Globus pallidus (tissue), 1 donor: ENCODE measurements around the gene SPOCD1.

Experiments
- DNase-seq: peaks from one replicate; pipeline ENCODE4 v3.0.0-alpha.2; 2015; ENCODE audit warnings: low spot score

The SPOCD1 gene

DNA sequence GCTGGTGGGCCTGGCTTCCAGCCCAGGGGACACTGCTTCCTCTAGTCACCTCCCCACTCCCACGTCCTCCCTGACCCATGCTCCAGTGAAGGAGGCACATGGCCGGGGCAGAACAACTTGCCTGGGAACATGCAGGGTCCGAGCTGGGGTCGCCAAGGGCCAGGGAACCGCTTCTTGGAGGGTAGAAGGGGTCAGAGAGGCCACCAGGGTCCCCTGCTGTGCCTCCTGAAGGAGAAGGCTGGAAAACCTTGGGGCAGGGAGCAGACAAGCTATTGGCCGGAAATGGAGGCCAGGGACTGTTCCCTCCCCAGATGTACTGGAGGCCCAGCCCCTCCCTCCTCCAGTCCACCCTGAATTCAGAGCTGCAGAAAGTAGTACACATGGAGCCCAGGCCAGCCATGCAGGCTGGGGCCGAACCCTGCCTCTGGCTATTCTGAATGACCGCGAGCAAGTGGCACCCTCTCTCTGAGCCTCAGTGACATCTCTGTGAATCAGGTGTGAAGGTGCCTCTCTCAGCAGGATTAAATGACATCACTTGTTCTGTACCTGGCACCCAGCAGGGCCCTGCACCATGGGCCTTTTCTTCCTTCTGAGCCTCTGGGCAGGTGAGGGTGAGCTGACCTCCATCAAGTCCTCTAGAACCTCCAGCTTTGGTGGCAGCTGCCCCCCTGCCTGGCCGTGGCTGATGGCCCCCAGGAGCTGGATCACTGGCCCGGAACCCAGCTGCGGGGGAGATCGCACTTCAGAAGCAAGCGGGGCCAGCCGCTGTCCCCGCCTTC, 15.7 kb downstream of the SPOCD1 start:
- DNase-seq, result no peak

DNA sequence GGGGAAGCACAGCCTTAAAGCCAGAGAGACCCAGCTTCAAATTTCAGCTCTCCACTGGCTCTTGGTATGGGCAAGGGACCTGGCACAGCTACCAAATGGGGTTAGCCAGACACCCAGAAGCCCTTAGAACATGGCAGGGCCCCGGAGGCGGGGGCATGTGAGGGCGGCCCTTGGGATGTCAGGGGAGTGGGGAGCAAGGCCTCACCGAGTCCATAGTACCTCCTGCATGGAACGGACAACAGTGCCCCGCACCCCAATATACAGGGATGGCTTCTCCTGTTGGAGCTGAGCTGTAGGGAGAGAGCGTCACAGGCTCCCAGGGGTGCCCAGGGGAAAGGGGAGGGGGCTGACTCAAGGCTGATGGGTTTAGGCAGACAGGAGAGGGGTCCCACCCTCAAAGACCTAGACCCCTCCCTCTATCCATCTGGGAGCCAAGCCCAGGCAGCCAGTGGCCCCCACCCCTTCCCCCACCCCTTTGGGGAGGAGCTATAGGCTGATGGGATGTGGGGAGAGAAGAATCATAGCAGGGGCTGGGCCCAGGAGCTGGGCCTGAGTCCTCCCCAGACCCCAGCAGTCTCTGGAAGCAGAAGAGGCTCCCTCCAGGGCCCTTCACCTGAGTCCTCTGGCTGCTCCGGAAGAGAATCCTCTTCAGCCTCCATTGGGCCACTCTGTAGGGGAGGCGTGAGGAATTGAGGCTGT, 16.5 kb downstream of the SPOCD1 start:
- DNase-seq, result no peak

DNA sequence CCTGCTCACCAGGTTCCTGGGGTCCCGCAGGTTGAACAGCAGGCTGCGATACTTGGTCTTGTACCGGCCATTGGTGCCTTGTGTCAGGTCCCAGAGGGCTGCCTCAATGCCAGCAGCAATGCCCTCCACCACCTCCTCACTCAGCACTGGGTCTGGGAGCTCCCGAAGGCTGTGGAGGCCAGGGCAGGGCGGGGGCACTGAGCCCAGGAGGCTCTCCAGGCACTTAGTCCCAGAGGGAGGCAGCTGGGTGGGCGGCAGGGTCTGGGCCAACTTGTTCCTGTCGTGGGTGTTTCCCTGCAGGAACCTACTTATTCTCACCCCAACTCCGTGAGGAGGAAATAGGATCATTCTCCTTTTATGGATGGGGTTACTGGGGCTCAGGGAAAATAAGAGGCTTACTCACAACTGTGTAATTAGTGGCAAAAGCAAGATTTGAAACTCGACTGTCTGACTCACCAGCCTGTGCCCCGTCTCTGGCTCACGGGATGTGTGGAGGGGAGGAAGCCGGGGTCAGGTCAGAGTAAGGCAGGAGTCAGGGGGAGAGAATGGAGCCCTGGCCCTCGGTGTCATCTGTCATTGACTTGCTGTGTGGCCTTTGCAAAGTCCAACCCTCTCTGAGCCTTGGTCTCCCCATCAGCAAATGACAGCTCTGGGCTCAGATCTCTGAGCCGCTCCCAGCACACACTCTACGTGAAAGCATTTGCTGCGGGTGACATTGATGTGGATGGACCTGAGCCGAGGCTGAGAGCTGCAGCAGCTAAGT, 17.2 kb downstream of the SPOCD1 start:
- DNase-seq, result no peak

DNA sequence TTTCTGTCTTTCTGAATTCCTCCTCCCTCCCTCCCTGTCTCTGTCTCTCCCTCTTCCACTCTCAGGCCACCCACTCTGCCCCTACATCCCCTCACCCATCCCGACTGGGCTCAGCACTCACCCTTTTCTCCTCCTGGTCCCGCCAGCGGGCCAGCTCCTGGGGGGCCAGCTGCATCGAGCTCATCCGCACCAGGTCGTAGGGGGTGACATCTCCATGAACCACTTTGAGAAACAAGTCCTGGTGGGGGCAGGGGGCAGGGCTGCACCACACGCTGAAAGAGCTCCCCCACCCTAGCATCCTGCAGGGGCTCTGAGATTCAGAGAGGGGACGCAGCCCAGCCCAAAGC, 17.8 kb downstream of the SPOCD1 start:
- DNase-seq, result no peak

DNA sequence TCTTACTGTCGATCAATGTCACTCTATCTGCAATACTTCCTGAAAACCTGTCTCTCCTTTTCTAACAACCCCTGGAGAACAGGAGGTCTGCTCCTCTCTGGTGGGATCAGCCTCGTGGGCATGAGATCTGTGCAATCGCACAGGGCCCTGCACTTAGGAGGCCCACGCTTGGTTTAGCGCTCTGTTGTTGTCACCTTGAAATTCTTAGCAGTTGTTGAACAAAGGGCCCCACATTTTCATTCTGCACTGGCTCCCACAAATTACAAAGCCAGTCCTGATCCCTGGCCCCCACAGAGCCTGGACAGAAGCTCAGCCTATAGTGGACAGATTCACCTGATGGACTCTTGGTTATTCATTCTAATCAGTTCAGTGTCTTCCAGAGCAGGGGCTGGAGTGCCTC, 18.6 kb downstream of the SPOCD1 start:
- no peak for DNase-seq

DNA sequence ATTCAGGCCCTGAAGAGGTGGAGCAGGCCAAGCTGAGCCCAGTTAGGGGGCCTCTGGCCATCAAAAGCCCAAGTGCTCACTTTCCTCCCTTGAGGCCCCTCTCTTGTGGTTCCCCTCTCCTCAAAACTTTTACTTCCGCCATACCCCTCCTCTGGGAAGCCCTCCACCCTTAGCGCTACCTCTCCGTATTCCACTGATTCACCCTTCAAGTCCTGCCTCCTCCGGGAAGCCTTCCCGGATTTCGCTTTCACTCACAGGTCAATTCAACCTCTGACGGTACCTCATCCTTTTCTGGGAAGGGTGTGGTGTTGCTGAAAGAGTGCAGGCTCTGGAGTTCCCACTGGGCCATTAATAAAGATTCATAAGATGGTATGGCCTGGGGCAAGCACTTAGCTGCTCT, 19.1 kb downstream of the SPOCD1 start:
- no peak for DNase-seq

DNA sequence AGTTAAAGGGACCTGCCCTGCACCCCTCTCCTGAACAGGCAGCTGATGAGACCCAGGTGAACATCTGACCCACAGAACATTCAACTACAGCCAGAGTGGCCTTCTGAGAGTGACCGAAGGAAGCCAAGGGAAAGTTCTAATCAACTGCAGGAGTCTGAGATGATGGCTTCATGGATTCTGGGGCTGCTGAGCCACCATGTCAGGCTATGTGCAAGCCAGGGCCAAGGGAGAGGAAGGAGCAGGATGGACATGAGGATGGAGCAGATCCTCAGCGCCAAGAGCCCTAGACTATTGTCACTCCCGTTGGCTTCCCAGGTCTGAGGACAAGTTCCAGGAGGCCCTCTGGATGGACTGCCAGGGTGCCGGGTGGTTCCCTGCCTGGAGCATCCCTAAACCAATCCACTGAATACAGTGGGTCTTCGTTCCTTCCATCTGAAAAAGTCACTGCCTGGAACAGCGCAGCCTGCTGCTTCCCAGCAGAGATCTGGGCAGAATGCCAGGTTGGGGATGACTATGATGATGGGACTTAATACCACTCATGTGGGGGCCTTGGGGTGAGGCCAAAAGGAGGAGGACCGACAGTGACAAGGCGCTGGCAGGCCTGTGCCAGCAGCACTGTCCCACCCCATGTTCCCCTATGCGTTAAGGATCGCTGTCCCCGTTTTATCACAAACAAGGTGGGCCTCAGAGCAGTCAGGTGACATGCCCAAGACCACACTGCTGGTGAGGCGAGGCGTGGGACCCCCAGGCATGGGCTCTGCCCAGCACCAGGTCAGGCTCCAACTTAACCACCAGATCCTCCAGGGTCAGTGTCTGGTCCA, 19.8 kb downstream of the SPOCD1 start:
- no peak for DNase-seq

DNA sequence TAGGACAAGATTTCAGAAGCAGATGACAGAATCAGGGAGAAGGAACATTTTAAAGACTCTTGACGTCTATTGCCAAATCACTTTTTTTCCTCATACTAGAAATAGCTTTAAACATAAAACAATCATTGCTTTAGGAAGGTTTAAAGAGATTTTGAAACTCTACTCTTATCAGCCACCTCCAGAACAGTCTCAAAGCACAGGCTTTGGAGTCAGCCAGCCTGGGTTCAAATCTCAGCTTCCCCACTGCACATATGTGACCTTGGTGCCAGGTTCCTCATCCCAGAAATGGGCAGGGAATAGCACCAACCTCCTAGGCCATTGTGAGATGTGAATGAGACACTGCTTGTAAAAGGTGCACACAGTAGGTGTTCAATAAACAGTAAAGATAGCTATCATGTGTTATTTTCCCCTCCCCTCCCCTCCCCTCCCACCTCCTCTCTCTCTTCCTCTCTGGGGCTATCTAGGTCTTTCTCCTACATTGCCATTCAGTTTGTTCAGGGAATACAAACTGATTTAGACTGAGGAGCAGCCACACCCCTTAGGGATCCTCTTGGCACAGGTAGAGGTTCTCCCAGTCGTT, 20.6 kb downstream of the SPOCD1 start:
- DNase-seq, result no peak

DNA sequence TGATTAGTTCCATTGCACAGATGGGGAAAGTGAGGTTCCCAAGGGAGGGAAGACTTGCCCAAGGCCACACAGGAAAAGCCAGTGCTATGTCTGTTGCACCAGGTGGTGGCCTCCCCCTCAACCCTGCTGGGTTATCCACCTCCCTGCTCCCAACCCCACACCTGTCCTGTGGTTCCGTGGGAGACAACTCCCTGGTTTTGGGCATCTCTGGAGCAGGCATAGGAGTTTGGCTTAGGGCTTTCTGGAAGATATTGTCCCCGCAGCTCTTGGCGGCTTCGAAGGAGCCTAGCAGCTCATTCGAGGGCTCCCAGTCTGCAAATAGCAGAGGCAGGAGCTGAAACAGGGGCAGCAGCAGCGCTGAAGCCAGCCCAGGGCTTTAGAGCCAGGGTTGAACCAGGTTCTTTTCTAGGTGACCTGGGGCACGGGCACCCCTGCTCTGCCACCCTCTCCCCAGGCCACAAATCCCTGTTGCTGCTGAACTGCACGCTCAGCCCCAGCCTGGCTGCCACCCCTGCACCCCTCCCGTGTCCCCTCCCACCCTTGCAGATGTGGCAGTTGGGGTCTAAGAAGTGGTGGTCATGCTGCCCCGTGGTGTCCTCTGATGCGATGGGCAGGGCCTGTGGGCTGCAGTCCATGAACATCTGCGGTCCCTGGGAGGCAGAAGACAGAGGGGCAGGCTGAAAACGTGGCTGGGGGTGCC, 22.1 kb downstream of the SPOCD1 start:
- DNase-seq, result no peak

DNA sequence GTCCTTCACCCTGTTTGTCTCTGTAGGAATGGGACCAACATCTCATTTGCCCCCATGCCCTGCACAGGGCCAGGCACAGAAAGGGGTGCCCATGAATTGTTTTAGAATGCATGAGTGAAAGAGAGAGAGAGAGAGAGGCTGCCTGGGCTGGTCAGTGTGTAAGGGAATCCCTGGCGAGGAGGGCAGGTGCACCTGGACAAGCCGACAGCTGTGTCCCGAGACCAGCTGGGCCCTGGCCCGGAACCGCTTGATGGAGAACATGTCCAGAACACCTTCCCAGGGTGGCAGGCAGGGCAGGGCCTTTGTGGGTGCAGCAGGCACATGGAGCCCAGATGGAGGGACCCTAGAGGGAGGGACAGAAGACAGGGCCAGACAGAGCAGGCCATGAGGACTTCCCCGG, 22.7 kb downstream of the SPOCD1 start:
- DNase-seq, result no peak

DNA sequence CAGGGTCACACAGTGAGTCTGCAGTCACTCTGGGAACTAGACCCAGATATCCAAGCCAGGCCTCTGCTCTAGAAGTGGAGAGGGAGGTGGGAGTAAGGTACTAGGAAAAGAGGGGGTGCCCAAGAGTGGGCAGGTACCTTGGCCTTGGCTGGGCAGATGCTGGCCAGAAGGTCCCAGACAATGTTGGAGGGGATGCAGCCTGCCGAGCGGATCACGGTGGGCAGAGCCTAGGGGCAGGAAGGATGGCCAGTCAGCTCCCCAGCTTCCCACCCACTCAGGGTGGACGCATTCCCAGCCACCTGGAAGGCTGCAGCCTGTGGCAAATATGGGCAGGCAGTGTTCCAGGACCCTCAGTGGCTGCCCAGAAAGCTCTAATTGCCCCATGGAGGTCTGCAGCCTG, 23.3 kb downstream of the SPOCD1 start:
- no peak for DNase-seq

DNA sequence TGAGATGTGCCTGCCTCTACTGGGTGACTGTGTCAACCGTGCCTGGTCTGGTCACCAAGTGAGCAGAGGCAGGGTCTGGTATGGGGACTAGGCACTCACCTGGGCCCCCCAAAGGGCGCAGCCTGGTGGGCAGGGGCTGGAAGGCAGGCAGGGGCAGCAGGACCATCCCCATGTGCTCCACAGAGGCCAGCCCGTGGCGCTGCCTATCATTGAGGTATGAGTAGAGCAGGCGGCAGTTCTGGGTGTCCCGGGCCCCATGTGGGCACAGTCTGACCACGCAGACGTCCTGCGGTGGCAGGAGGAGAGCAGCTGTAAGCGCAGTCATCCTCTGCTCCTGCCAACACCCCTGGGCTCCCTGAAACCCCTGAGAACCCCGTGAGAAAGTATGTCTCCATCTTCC, 23.7 kb downstream of the SPOCD1 start:
- no peak for DNase-seq

DNA sequence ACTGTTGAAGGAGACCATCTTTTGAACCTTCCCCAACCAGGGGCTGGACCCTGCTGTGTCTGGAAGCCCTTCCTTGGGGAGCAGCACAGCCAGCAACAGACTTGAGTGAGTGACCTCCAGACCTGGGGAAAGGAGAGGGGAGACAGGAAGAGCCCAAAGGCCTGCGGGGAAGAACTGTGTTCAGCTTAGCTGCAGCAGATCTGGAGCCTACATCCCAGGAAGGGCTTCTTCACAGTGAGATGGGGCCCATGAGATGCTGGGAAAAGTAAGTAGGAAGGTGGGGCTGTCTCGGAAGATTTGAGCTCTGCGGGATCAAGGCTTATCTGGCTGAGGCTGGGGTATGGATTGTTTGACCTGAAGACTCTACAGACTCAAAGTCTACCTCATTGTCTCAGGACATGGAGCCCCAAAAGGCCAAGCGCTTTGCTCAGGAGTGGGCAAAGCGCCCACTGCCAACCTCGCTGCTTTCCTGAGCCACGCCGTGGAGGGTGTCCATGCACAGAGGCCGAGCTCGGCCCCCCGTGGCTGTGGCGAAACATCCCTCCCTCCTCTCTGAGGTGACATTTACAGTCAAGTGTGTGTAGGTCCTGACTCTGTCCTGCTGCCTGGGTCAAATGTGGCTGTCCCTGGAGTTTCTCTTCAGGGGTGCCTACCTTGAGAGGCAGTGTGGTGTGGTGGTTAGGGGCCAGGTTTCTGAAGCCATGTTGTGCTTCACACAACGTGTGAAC, 24.5 kb downstream of the SPOCD1 start:
- DNase-seq, result no peak

DNA sequence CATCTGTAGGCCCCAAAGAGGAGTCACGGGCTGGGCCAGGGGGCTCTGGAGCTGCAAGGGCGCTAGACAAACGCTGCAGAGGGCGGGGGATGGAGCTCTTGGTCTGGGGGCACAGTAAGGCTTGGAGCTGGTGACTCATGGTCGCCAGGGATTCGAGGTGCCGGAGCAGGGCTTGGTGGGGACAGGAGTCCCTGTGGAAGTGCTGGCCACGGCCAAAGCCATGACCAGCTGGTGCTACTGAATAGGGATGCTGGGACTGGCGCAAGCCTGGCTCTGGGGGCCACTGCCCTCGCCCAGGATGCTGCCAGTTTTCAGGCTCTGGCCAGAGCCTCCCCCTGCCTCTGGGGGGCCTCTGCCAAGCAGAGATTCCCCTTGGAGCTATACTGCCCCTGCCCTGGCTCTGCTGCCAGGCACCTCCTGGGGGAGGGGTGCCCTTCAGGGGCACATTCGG, 25.2 kb downstream of the SPOCD1 start:
- no peak for DNase-seq

DNA sequence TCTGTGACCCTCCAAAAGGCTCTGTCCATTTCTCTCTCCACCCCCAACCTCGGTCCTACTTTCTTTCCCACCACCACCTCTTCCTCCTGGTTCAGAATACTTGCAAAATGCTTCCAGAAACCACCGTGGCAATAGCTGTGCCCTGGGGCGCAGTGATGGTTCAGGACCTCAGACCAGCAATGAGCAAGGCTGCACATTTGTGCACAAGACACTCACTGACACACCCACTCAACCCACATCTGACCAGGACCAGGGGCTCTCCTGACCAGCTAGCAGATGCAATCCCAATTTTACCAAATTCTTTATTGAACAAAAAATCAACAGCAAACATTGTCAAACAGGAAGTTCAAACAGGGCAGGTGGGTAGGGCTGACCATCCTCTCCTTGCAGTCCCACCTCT, 25.7 kb downstream of the SPOCD1 start:
- DNase-seq, result no peak

DNA sequence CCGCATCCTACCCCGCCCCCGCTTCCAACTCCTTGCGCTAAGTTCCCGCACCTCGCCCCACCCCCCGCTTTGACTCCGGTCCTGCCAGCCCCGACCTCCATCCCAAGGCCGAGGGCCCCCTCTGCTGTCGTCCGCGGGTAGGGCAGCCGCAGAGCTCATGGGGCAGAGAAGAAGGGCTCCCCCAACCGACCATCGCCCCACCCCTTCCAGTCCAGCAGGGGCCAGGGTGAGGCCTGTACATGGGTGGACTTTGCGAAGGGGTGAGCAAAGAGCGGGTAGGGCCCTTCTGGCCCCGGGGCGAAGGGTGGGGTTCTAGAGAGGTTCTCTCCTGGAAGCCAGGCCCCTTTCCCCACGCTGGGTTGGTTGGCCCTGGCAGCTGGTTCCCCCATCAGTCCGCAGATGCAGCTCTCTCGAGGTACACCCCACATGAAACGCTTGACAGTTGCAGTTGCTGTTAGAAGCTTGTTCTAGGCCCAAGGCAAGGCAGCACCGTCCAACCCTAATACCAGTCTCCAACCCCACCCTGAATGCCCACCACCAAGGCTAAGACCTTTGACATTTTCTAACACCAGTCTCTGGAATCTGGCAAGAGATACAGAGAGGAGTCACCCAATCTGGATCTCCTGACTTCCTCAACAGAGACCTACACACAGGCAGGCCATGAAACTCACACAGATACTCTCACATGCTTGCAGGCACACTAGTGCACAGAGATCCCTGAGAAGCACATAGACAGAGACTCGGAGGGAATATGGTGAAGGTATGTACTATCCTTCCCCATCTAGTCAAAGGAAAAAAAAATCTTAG, 26.4 kb downstream of the SPOCD1 start:
- peak; percentile 96 for DNase-seq

DNA sequence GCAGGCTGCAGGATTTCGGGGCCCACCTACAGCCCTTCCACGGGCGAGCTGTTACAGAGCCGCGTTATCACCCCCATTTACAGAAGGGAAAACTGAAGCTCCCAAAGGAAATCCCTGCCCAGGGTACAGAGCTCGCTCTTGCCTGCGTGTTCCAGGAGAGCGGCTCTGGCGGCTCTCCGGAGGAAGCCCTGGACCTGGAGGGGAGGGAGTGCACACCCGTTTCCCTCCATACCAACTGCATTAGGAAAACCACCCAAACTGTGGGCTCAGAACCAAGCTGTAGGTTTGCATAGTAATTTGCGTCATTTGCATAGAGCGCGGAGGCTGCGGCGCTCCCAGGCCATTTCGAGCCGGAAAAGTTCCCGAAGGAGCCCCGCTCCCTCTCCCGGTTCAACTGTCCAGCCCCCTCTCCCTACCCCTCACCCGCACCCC, 27.0 kb downstream of the SPOCD1 start:
- no peak for DNase-seq

DNA sequence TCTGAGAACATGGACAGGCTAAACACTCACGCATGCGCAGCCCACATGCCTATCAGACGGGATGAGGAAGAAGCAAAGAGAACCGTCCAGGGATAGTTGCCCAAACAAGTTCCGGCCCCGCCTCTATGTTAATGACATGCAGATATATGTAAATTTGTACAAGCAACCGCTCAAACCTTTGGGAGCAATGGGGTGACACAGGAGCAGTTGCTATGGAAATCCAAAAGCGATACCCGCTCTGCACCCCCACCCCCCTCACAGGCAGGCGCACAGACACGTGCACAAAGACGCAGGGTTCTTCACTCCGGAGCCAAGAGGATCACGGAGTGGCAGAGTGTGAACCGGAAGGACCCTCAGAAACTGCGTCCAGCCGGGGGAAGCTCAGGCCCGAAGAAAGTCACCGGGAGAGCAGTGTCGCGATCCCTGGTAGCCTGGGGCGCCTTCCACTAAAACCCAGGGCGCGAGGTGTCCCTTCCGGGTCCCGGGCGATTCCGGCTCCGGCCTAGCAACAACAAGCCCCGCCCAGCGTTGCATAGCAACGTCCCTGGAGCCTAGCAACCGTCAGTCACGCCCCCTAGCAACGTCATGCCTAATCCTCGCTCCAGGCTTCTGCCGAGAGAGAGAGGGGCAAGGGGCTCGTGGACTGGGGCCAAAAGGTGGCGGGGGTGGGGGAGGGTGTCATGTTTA, 27.5 kb downstream of the SPOCD1 start:
- peak; percentile 96 for DNase-seq

DNA sequence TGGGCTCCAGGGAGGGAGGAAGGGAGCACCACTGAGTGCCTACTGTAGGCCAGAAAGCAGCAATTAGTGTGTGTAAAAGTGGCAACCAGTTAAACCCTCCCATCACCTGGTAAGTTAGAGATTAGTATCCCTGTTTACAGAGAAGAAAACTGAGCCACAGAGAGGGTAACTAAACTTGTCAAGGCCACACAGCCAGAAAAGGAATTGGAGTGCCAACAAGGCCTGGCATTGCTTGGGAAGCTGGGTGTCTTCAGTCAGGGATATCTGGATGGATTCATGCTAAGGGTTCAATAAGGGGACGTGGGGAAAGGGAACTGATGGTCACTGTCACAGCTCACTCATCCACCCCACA, 28.1 kb downstream of the SPOCD1 start:
- no peak for DNase-seq
